ENCODE results near the gene REPIN1. TPM values are rescaled to one million over a fixed set of nuclear protein-coding genes. Genes with fewer than 3 reads are reported as not detected.

The REPIN1 gene
- total and polyA plus RNA-seq, 9 of the 15 experiments (the other 6 are each of a cell fraction or from before 2014, with no cell fraction given), result 8.1 to 283 (median 94.3) TPM

- TF ChIP-seq ZBTB43 (CRISPR knock-in tag; IDR thresholded peaks at IDR 0.05) (no peak), CLOCK (CRISPR knock-in tag; IDR thresholded peaks at IDR 0.05; ENCODE audit: borderline replicate concordance) (no peak), ZZZ3 (IDR thresholded peaks at IDR 0.05) (no peak), TARDBP (IDR thresholded peaks at IDR 0.05) (no peak), ATF7 (IDR thresholded peaks at IDR 0.05) (no peak), NCOA6 (IDR thresholded peaks at IDR 0.05) (no peak), CREB5 (CRISPR knock-in tag; IDR thresholded peaks at IDR 0.05) (no peak), ZNF77 (CRISPR knock-in tag; IDR thresholded peaks at IDR 0.05) (no peak), ZNF253 (CRISPR knock-in tag; conservative IDR thresholded peaks at IDR 0.05) (no peak), E2F4 (CRISPR knock-in tag; IDR thresholded peaks at IDR 0.05; ENCODE audit: low read depth) (peak; percentile 63; the same call in 1 of the 2 replicates), ZNF511 (CRISPR knock-in tag; IDR thresholded peaks at IDR 0.05) (no peak), PPARD (CRISPR knock-in tag; IDR thresholded peaks at IDR 0.05) (no peak), ZNF655 (CRISPR knock-in tag; IDR thresholded peaks at IDR 0.05) (no peak), SIRT6 (IDR thresholded peaks at IDR 0.05; ENCODE audit: low read depth, low read length) (no peak)
Observed at GRCh38 chr7:150369748-150370501, 1.3 kb downstream of the REPIN1 start (continued).

Measured in K562 (cell line).